Measurements from ENCODE around the gene NR0B2. TPM values are rescaled to one million over a fixed set of nuclear protein-coding genes. Genes with fewer than 3 reads are reported as not detected.

Gene NR0B2
- total RNA-seq, 1 donor from 2014 or later, result 5.1 TPM

DNA sequence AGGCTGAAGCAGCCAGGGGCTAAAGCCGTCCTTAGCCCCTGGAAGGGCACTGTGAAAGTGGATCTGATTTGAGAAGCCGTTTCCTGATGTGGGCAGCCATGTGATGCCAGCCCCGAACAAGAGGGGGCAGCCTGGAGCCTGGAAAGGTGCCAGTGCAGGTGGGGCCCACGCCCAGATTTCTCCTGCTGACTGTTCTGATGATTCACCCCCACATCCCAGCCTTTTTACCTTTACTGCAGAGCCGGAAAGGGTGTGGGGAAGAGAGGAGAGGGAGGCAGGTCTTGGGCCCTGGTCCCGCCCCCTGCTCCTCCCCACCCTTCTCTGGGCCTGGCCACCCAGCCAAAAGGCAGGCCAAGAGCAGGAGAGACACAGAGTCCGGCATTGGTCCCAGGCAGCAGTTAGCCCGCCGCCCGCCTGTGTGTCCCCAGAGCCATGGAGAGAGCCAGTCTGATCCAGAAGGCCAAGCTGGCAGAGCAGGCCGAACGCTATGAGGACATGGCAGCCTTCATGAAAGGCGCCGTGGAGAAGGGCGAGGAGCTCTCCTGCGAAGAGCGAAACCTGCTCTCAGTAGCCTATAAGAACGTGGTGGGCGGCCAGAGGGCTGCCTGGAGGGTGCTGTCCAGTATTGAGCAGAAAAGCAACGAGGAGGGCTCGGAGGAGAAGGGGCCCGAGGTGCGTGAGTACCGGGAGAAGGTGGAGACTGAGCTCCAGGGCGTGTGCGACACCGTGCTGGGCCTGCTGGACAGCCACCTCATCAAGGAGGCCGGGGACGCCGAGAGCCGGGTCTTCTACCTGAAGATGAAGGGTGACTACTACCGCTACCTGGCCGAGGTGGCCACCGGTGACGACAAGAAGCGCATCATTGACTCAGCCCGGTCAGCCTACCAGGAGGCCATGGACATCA lies 50.7 kb downstream of the NR0B2 start, which contains the start of gene SFN:
TSS of gene SFN (plus strand) at position 369 of the 904 bp plus-strand sequence. CDS start at position 433, 64 bp downstream.
- intact Hi-C loops (cut with DNase I), result no loop called here
- DNase-seq (no peak), ATAC-seq (ENCODE audit: poor library complexity) (no peak)

DNA sequence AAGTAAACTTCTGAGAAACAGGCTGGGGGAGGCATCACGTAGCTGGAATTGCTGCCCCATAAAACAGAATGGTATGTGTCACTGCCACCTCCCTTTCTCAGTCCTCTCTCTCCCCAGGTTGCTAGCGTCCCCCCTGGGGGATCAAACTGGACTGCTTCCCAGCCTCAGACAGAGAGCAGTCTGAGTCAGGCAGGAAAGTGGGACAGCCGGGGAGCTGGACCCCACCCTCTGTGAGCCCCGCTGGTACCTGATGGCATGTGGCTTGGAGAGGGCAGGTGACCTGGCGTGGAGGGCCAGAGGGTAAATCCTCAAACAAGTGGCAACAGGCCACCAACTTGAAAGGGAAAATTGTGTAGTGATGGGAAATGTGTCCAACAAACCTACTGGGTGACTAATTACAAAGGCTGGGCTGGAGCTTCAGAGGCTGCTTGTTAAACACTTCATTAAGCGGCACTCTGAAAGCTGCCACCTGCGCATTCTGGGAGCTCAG lies 51.8 kb downstream of the NR0B2 start:
- ATAC-seq (ENCODE audit: poor library complexity) (no peak), DNase-seq (no peak)
- intact Hi-C loops (cut with DNase I), result no loop called here

Other genes starting within 250 kb of the NR0B2 start
- 29.4 TPM for gene ARID1A, start 218.0 kb downstream of the NR0B2 start, total RNA-seq
- 5.5 TPM for gene PIGV, start 126.0 kb downstream of the NR0B2 start, total RNA-seq
- 14.4 TPM for gene ZDHHC18, start 87.3 kb downstream of the NR0B2 start, total RNA-seq
- gene SFN, start 50.8 kb downstream of the NR0B2 start, total RNA-seq, result not detected
- gene GPN2, start 23.7 kb downstream of the NR0B2 start, total RNA-seq, result 15.7 TPM
- 10.4 TPM for gene GPATCH3, start 13.5 kb downstream of the NR0B2 start, total RNA-seq
- 78.1 TPM for gene NUDC, start 7.8 kb upstream of the NR0B2 start, total RNA-seq
- 0.35 TPM for gene KDF1, start 46.5 kb upstream of the NR0B2 start, total RNA-seq
- 31.7 TPM for gene TRNP1, start 79.7 kb upstream of the NR0B2 start, total RNA-seq
- 34.6 TPM for gene TENT5B, start 98.9 kb upstream of the NR0B2 start, total RNA-seq
- gene SLC9A1, start 241.2 kb upstream of the NR0B2 start, total RNA-seq, result 17.6 TPM

All from Right ventricle myocardium superior (tissue), 1 donor.